Breast epithelium (tissue), 3 donors: ENCODE data around the gene FAM174B.

ENCODE experiments used
- CTCF ChIP-seq, 3 donors: fragments of 450-650 bp; IDR thresholded peaks; one replicate each; pipeline ENCODE4 v1.5.1; 2016 to 2017; ENCODE audit warnings: antibody characterized with exemption in 3 of 3, mild to moderate bottlenecking in 3 of 3, moderate library complexity in 3 of 3
- POLR2A ChIP-seq: fragments of 450-650 bp; IDR thresholded peaks from one replicate; pipeline ENCODE4 v1.6.1; 2016; ENCODE audit warnings: antibody characterized with exemption, mild to moderate bottlenecking, moderate library complexity
- POLR2AphosphoS5 ChIP-seq, 3 donors: sonication (generic); formaldehyde crosslinking; IDR thresholded peaks; one replicate each; pipeline ENCODE4 v1.6.1; 2017; ENCODE audit warnings: antibody characterized with exemption in 3 of 3

GRCh38 chr15:92579486-92579885, 76.1 kb downstream of the FAM174B start:
- TF ChIP-seq CTCF (IDR thresholded peaks at IDR 0.05), result no peak
- TF ChIP-seq POLR2AphosphoS5 (IDR thresholded peaks at IDR 0.05), result no peak
- no peak for TF ChIP-seq POLR2A
